ENCODE results near the gene D2HGDH.
"Not testable (repeated sequence)": the region's sequence is repeated elsewhere in the genome, so short reads cannot be mapped to it uniquely, and the experiment has no call there.

The D2HGDH gene

GRCh38 chr2:241808051-241808720, 73.8 kb downstream of the D2HGDH start:
- DNase-seq (ENCODE audit: low spot score), result no peak

- DNase-seq (ENCODE audit: low spot score), result no peak
Measured at GRCh38 chr2:241808721-241809382, 74.4 kb downstream of the D2HGDH start, which contains the start of gene NEU4. Gene NEU4, plus strand, starts transcription at chr2:241809193. Its CDS starts 5,292 bp downstream, at chr2:241814485.

- DNase-seq (ENCODE audit: low spot score), result no peak
Measured at GRCh38 chr2:241809383-241810306, 75.2 kb downstream of the D2HGDH start.

GRCh38 chr2:241810307-241811200, 76.1 kb downstream of the D2HGDH start:
- DNase-seq (ENCODE audit: low spot score), result no peak

GRCh38 chr2:241811201-241811951, 76.9 kb downstream of the D2HGDH start:
- no peak for DNase-seq (ENCODE audit: low spot score)

GRCh38 chr2:241811952-241812729, 77.7 kb downstream of the D2HGDH start:
- no peak for DNase-seq (ENCODE audit: low spot score)

- no peak for DNase-seq (ENCODE audit: low spot score)
Measured at GRCh38 chr2:241812730-241813643, 78.6 kb downstream of the D2HGDH start.

- no peak for DNase-seq (ENCODE audit: low spot score)
Measured at GRCh38 chr2:241813644-241814392, 79.4 kb downstream of the D2HGDH start.

GRCh38 chr2:241814393-241814642, 79.9 kb downstream of the D2HGDH start:
- DNase-seq (ENCODE audit: low spot score), result no peak

- DNase-seq (ENCODE audit: low spot score), result no peak
Measured at GRCh38 chr2:241814643-241815476, 80.4 kb downstream of the D2HGDH start.

GRCh38 chr2:241815477-241816430, 81.3 kb downstream of the D2HGDH start:
- DNase-seq (ENCODE audit: low spot score), result no peak

- DNase-seq (ENCODE audit: low spot score), result no peak
Measured at GRCh38 chr2:241816431-241817121, 82.1 kb downstream of the D2HGDH start.

GRCh38 chr2:241817126-241817820, 82.8 kb downstream of the D2HGDH start:
- no peak for DNase-seq (ENCODE audit: low spot score)

GRCh38 chr2:241817821-241818215, 83.4 kb downstream of the D2HGDH start:
- not testable (repeated sequence) for DNase-seq (ENCODE audit: low spot score)
